ENCODE measurements around the gene ARHGAP32. TPM values are rescaled to one million over a fixed set of nuclear protein-coding genes. Genes with fewer than 3 reads are reported as not detected.

ARHGAP32 gene
- total RNA-seq, 2 experiments from 2014 or later: 8.7 to 10.0 TPM

- Mint-ChIP-seq H3K27me3 (no peaks in the 10 kb centered on the region), H3K9me3 (peaks cover 25% of the 10 kb centered on the region), H3K4me1 (ENCODE audit: low read depth) (no peaks in the 10 kb centered on the region), H3K36me3 (ENCODE audit: low read depth) (peaks cover 53% of the 10 kb centered on the region), H3K4me3 (no peak overlapping the region), H3K27ac (no peak overlapping the region)
- H3K36me3 ChIP-seq (ENCODE audit: insufficient read depth, low read length): no peaks in the 10 kb centered on the region
- peaks cover 0 to 4% of the 10 kb centered on the region in 2 experiments for H3K9me3 ChIP-seq (ENCODE audit: control insufficient read depth in 1 of 2, insufficient read depth in 1 of 2, low read length in 2 of 2)
- ChIA-PET POLR2A (no interaction called here), CTCF (interaction anchor here (0.6 kb wide), 1 partner anchor 13 kb away, joined by 3 read pairs; no protein-coding TSS in a partner anchor)
- no peak for ATAC-seq (ENCODE audit: poor library complexity)
- intact Hi-C loops (cut with DNase I, micrococcal nuclease): no loop called here
- DNase-seq: no peak
- H3K4me1 ChIP-seq (ENCODE audit: insufficient read depth, low read length): no peaks in the 10 kb centered on the region
- no peak overlapping the region for H3K4me3 ChIP-seq (ENCODE audit: low read length)
- TF ChIP-seq CTCF (IDR thresholded peaks at IDR 0.05): no peak
- no peak overlapping the region for H3K27ac ChIP-seq (ENCODE audit: low read depth in 1 of 2, low read length in 2 of 2)
- H3K27me3 ChIP-seq (ENCODE audit: control insufficient read depth in 1 of 2, insufficient read depth in 2 of 2, low read length in 2 of 2): no peaks in the 10 kb centered on the region
These were observed 43.6 kb downstream of the ARHGAP32 start for GRCh38 chr11:129148487-129148886.

GRCh38 chr11:129146191-129146590 is 45.9 kb downstream of the ARHGAP32 start:
- ATAC-seq (ENCODE audit: poor library complexity) (no peak), DNase-seq (no peak)
- Mint-ChIP-seq H3K27me3 (no peaks in the 10 kb centered on the region), H3K9me3 (peaks cover 11% of the 10 kb centered on the region), H3K27ac (no peak overlapping the region), H3K36me3 (ENCODE audit: low read depth) (peaks cover 33% of the 10 kb centered on the region), H3K4me3 (no peak overlapping the region), H3K4me1 (ENCODE audit: low read depth) (no peaks in the 10 kb centered on the region)
- no peak for TF ChIP-seq CTCF (IDR thresholded peaks at IDR 0.05)
- ChIA-PET CTCF (no interaction called here), POLR2A (no interaction called here)
- Histone ChIP-seq H3K4me3 (ENCODE audit: low read length) (no peak overlapping the region), H3K4me1 (ENCODE audit: insufficient read depth, low read length) (no peaks in the 10 kb centered on the region), H3K27me3 (ENCODE audit: control insufficient read depth in 1 of 2, insufficient read depth in 2 of 2, low read length in 2 of 2) (no peaks in the 10 kb centered on the region), H3K9me3 (ENCODE audit: control insufficient read depth in 1 of 2, insufficient read depth in 1 of 2, low read length in 2 of 2) (peaks cover 0 to 4% of the 10 kb centered on the region in 2 experiments), H3K27ac (ENCODE audit: low read depth in 1 of 2, low read length in 2 of 2) (no peak overlapping the region), H3K36me3 (ENCODE audit: insufficient read depth, low read length) (no peaks in the 10 kb centered on the region)
- intact Hi-C loops (cut with DNase I, micrococcal nuclease): no loop called here

GRCh38 chr11:129145276-129145675 is 46.8 kb downstream of the ARHGAP32 start:
- ATAC-seq (ENCODE audit: poor library complexity) (no peak), DNase-seq (no peak)
- no peak overlapping the region for H3K4me3 ChIP-seq (ENCODE audit: low read length)
- no peaks in the 10 kb centered on the region for H3K27me3 ChIP-seq (ENCODE audit: control insufficient read depth in 1 of 2, insufficient read depth in 2 of 2, low read length in 2 of 2)
- peaks cover 0 to 4% of the 10 kb centered on the region in 2 experiments for H3K9me3 ChIP-seq (ENCODE audit: control insufficient read depth in 1 of 2, insufficient read depth in 1 of 2, low read length in 2 of 2)
- TF ChIP-seq CTCF (IDR thresholded peaks at IDR 0.05): no peak
- Mint-ChIP-seq H3K27me3 (no peaks in the 10 kb centered on the region), H3K4me3 (no peak overlapping the region), H3K27ac (no peak overlapping the region), H3K9me3 (peaks cover 7% of the 10 kb centered on the region), H3K36me3 (ENCODE audit: low read depth) (peaks cover 23% of the 10 kb centered on the region), H3K4me1 (ENCODE audit: low read depth) (no peaks in the 10 kb centered on the region)
- intact Hi-C loops (cut with DNase I, micrococcal nuclease): no loop called here
- ChIA-PET CTCF (no interaction called here), POLR2A (no interaction called here)
- H3K4me1 ChIP-seq (ENCODE audit: insufficient read depth, low read length): no peaks in the 10 kb centered on the region
- H3K27ac ChIP-seq (ENCODE audit: low read depth in 1 of 2, low read length in 2 of 2): no peak overlapping the region
- H3K36me3 ChIP-seq (ENCODE audit: insufficient read depth, low read length): no peaks in the 10 kb centered on the region
